Thyroid gland (tissue), 4 donors: ENCODE data around the gene RFTN1. TPM values are rescaled to one million over a fixed set of nuclear protein-coding genes. Genes with fewer than 3 reads are reported as not detected.

ENCODE experiments used
- DNase-seq, 2 donors: peaks; one replicate each; pipeline ENCODE4 v3.0.0-alpha.2; 2019
- H3K27ac ChIP-seq, 3 donors: fragments of 200-600 bp; sonication (generic); 1 replicate in 2 of 3; 2 replicates in 1 of 3; pipeline ENCODE4 v1.5.1; 2016 to 2019; ENCODE audit warnings: mild to moderate bottlenecking in 1 of 3, moderate library complexity in 1 of 3
- H3K27me3 ChIP-seq: fragments of 200-600 bp; sonication (generic); one replicate; pipeline ENCODE4 v1.5.1; 2019
- H3K36me3 ChIP-seq, 2 donors: fragments of 200-600 bp; sonication (generic); one replicate each; pipeline ENCODE4 v1.5.1; 2016 to 2019
- H3K4me1 ChIP-seq, 2 donors: fragments of 200-600 bp; sonication (generic); one replicate each; pipeline ENCODE4 v1.5.1; 2017 to 2019
- H3K4me3 ChIP-seq, 3 donors: fragments of 200-600 bp; sonication (generic); replicated peaks in 1 of 3; 1 replicate in 2 of 3; 2 replicates in 1 of 3; pipeline ENCODE4 v1.5.1; 2016; ENCODE audit warnings: mild to moderate bottlenecking in 1 of 3
- H3K9me3 ChIP-seq: fragments of 200-600 bp; sonication (generic); one replicate; pipeline ENCODE4 v1.5.1; 2017
- POLR2A ChIP-seq, 2 donors: fragments of 450-650 bp; IDR thresholded peaks; one replicate each; pipeline ENCODE4 v1.6.1; 2017; ENCODE audit warnings: antibody characterized with exemption in 2 of 2, mild to moderate bottlenecking in 2 of 2, moderate library complexity in 1 of 2
- WGBS, 2 donors: methylation state at CpG; one replicate each; pipeline ENCODE4 v1.1.5; 2017; 5-methylcytosine and 5-hydroxymethylcytosine counted together
- intact Hi-C: fragments of 100-400 bp; cut with DNase I; formaldehyde crosslinking; loops from one replicate; pipeline ENCODE4 v1.15.1; 2023
- total RNA-seq, 4 donors: library from RNA; depleted of rRNA; stranded (reverse); fragments of >200 nt; gene quantifications; one replicate each; pipeline ENCODE4 v1.2.3, GENCODE V29; 2016
- TF ChIP-seq, protein P1 (sequence below), 6 experiments: fragments of 200-600 bp in 3 of 6; fragments of 450-650 bp in 3 of 6; sonication (generic) in 3 of 6; IDR thresholded peaks; one replicate each; pipeline ENCODE4 v1.5.1; 2016 to 2019; ENCODE audit warnings: antibody characterized with exemption in 6 of 6, mild to moderate bottlenecking in 2 of 6, inconsistent platforms in 1 of 6, moderate library complexity in 1 of 6

The RFTN1 gene
- total RNA-seq, 4 donors from 2014 or later = 110 to 239 (median 153) TPM

DNA sequence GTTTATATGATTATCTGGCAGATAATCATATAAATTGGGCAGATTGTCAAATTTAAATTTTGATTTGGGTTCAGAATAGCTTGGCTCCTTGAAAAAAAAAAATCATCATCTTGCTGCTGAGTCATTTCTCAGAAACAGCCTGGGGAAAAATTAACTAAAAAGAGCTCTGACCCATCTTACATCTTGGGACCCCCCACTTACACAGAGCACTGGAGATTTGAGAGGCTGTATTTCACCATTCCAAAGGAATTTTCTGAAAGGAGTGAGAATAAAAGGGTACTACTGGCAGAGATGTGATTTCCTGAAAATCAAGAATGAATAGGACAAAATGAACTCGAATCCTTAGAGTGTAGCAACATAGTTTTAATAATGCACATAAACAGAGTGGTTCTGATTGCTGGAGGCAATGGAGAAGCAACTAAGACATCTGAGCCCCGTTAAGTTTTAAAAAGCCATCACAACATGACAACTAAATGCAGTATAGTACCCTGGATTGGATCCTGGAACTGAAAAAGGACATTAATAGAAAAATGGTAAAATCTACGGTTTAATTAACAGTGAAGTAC is 97.5 kb downstream of the RFTN1 start:
- peak overlapping the region in 1 of 3 donors; percentile 2 for H3K27ac ChIP-seq
- H3K4me1 ChIP-seq = peaks cover 23 to 41% of the 10 kb centered on the region in 2 donors
- DNase-seq = no peak
- TF ChIP-seq, protein P1, sequence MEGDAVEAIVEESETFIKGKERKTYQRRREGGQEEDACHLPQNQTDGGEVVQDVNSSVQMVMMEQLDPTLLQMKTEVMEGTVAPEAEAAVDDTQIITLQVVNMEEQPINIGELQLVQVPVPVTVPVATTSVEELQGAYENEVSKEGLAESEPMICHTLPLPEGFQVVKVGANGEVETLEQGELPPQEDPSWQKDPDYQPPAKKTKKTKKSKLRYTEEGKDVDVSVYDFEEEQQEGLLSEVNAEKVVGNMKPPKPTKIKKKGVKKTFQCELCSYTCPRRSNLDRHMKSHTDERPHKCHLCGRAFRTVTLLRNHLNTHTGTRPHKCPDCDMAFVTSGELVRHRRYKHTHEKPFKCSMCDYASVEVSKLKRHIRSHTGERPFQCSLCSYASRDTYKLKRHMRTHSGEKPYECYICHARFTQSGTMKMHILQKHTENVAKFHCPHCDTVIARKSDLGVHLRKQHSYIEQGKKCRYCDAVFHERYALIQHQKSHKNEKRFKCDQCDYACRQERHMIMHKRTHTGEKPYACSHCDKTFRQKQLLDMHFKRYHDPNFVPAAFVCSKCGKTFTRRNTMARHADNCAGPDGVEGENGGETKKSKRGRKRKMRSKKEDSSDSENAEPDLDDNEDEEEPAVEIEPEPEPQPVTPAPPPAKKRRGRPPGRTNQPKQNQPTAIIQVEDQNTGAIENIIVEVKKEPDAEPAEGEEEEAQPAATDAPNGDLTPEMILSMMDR (IDR thresholded peaks at IDR 0.05) = no peak
- no peak for TF ChIP-seq POLR2A (IDR thresholded peaks at IDR 0.05)
- WGBS, 2 donors = 80 to 81% methylated on average over 3 of the region's 3 CpGs
- no peaks in the 10 kb centered on the region for H3K9me3 ChIP-seq
- no peaks in the 10 kb centered on the region for H3K36me3 ChIP-seq
- no peaks in the 10 kb centered on the region for H3K27me3 ChIP-seq
- intact Hi-C loops = no loop called here
- H3K4me3 ChIP-seq = no peak overlapping the region

DNA sequence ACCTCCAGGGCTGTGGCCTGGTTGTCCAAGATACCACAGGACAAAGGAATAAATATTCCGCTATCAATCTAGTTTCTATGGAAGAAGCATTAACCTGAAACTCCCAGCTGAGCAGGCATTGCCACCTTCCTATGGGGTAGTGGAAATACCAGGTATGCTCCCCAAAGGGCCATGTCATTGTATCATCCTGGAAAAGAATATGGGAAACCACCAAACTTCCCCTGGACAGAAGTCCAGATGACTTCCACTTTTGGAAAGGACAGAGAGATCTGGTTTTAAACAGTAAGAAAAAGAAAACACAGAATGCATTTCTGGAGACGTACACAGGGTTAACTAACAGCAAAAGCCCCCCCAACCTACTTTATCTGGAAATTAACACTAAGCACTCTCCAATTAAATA is 100.2 kb downstream of the RFTN1 start:
- DNase-seq = no peak
- no peaks in the 10 kb centered on the region for H3K27me3 ChIP-seq
- peaks cover 25 to 38% of the 10 kb centered on the region in 2 donors for H3K4me1 ChIP-seq
- TF ChIP-seq POLR2A (IDR thresholded peaks at IDR 0.05) = no peak
- TF ChIP-seq, protein P1 (IDR thresholded peaks at IDR 0.05) = no peak
- peaks cover 4 to 5% of the 10 kb centered on the region in 2 donors for H3K36me3 ChIP-seq
- intact Hi-C loops = no loop called here
- H3K9me3 ChIP-seq = no peaks in the 10 kb centered on the region
- H3K27ac ChIP-seq = no peak overlapping the region
- WGBS, 2 donors = 94 to 100% methylated on average over 2 of the region's 2 CpGs
- no peak overlapping the region for H3K4me3 ChIP-seq

GRCh38 chr3:16412192-16412800 is 101.2 kb downstream of the RFTN1 start:
- TF ChIP-seq POLR2A (IDR thresholded peaks at IDR 0.05) = no peak
- TF ChIP-seq, protein P1 (IDR thresholded peaks at IDR 0.05) = no peak
- Histone ChIP-seq H3K36me3 (peaks cover 4 to 5% of the 10 kb centered on the region in 2 donors), H3K9me3 (no peaks in the 10 kb centered on the region), H3K4me1 (peaks cover 22 to 32% of the 10 kb centered on the region in 2 donors), H3K27ac (peak overlapping the region in 1 of 3 donors; percentile 54), H3K4me3 (no peak overlapping the region), H3K27me3 (no peaks in the 10 kb centered on the region)
- DNase-seq = no peak
- intact Hi-C loops = no loop called here
- 97 to 100% methylated on average over 1 of the region's 1 CpG for WGBS, 2 donors

DNA sequence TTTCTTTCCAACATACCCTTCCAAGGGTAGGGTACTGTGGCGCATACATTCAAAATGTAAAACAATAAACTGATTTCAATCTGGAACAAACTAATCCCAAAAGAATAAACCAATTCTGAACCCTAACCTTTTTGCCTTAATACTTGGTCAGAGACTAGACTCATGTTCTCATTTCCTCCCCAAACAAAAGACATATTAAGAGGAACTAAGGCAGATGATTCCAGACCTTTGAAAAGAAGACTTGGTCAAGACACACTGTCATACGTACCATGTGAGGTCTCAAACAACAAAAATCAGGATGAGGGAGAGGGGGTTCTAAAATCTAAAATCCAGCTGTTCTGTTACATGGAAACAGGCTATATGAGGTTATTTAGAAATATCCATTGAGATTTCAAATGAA is 102.1 kb downstream of the RFTN1 start:
- WGBS, 2 donors = 90 to 92% methylated on average over 2 of the region's 2 CpGs
- H3K27me3 ChIP-seq = no peaks in the 10 kb centered on the region
- DNase-seq = no peak
- no peak overlapping the region for H3K4me3 ChIP-seq
- H3K4me1 ChIP-seq = peaks cover 22 to 27% of the 10 kb centered on the region in 2 donors
- intact Hi-C loops = no loop called here
- peaks cover 4 to 5% of the 10 kb centered on the region in 2 donors for H3K36me3 ChIP-seq
- no peaks in the 10 kb centered on the region for H3K9me3 ChIP-seq
- H3K27ac ChIP-seq = peak overlapping the region; percentile 54 to 88 (median 63)
- TF ChIP-seq POLR2A (IDR thresholded peaks at IDR 0.05) = no peak
- TF ChIP-seq, protein P1 (IDR thresholded peaks at IDR 0.05) = no peak

GRCh38 chr3:16410659-16411058 is 102.8 kb downstream of the RFTN1 start:
- Histone ChIP-seq H3K27me3 (no peaks in the 10 kb centered on the region), H3K36me3 (peaks cover 4 to 5% of the 10 kb centered on the region in 2 donors), H3K4me3 (no peak overlapping the region), H3K9me3 (no peaks in the 10 kb centered on the region), H3K4me1 (peaks cover 15 to 19% of the 10 kb centered on the region in 2 donors), H3K27ac (peak overlapping the region; percentile 54 to 88 (median 63))
- TF ChIP-seq POLR2A (IDR thresholded peaks at IDR 0.05) = peak in 1 of 2 donors; percentile 73
- TF ChIP-seq, protein P1 (IDR thresholded peaks at IDR 0.05) = peak in 3 of 6 experiments; percentile 12 to 36 (median 31)
- 42 to 47% methylated on average over 3 of the region's 3 CpGs for WGBS, 2 donors
- DNase-seq = peak; percentile 83 to 90
- intact Hi-C loops = no loop called here
